Daoy (cell line): ENCODE measurements around the gene USP50. TPM values are rescaled to one million over a fixed set of nuclear protein-coding genes. Genes with fewer than 3 reads are reported as not detected.
"Not testable (repeated sequence)": the region's sequence is repeated elsewhere in the genome, so short reads cannot be mapped to it uniquely, and the experiment has no call there.

Source experiments
- DNase-seq: peaks from one replicate; pipeline ENCODE4 v3.0.0-alpha.2; 2015; ENCODE audit warnings: low read depth
- total RNA-seq: library from RNA; depleted of rRNA; stranded (reverse); fragments of >200 nt; shearing (Covaris generic); gene quantifications from 2 replicates; pipeline ENCODE4 v1.2.3, GENCODE V29; 2014; rRNA removed

USP50 gene
- total RNA-seq, 1 experiment from 2014 or later, result not detected

DNA sequence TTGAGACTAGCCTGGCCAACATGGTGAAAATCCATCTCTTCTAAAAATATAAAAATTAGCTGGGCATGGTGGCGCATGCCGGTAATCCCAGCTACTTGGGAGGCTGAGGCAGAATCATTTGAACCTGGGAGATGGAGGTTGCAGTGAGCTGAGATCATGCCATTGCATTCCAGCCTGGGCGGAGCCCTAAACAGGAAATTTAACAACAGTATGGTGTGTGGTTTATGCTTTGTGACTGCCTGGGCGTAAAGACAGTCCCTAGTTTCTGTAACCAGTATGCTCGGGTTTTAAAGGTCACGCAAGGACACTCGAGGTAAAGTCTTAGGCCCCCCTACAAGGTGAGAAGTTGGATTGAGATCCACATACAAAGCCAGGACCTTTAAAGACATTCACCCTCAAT, 43.3 kb downstream of the USP50 start:
- no peak for DNase-seq

DNA sequence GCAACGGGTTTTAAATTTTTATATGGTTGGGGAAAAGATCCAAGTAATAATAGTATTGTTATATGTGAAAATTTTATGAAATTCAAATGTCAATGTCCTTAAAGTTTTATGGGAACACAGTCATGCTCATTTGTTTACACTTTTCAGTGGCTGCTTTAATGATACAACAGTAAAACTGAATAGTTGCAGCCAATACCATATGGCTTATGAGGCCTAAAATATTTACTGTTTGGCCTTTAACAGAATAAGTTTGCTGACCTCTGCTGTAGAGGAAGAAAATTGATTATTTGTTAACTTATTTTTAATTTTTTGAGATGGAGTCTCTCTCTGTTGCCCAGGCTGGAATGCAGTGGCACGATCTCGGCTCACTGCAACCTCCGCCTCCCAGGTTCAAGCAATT, 44.7 kb downstream of the USP50 start:
- no peak for DNase-seq

DNA sequence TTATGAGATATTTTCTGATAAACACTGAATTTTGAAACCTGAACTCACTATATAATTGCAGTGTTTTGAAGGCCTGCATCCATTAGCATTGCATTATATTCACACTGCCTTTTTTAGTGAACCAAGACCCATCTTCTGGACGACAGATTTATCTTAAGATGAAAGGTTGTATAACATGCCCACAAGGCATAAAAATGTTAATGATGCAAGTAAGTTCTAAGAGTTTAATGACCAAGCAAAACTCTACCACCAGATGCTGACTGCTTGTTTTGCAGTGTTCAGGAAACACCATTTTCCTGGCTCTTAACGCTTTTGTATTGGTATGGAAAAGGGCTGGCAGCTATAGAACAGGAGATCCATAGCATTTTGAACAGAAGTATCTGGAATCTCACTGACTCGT, 46.1 kb downstream of the USP50 start:
- DNase-seq, result no peak

DNA sequence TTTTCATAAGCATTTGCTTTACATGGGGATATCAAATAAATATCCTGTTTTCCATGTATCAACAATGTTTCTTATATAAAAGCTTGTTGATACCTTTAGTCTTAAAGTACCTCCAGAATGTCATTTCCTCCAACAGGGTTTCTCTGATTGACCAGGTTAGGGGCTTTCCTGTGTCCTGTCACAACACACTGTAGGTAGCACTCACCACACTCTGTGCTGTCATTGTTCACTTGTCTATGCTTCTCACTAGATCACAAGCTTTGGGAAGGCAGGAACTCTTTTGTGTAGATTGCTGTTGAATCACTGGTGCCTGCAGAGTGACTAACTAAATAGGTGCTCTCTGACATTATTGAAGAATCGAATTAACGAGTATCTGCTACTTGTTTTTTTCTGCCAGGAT, 49.8 kb downstream of the USP50 start:
- no peak for DNase-seq

DNA sequence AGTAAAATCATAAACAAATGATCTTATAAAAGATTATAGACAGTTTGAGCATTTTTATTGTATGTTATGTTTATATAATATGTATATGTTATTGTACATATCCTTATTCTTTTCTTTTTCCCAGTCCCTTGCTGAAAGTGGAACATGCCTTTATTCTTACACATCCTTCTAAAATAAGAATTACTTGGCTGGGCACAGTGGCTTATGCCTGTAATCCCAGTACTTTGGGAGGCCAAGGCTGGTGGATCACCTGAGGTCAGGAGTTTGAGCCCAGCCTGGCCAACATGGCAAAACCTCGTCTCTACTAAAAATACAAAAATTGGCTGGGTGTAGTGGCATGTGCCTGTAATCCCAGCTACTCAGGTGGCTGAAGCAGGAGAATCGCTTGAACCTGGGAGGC, 51.9 kb downstream of the USP50 start:
- not testable (repeated sequence) for DNase-seq

DNA sequence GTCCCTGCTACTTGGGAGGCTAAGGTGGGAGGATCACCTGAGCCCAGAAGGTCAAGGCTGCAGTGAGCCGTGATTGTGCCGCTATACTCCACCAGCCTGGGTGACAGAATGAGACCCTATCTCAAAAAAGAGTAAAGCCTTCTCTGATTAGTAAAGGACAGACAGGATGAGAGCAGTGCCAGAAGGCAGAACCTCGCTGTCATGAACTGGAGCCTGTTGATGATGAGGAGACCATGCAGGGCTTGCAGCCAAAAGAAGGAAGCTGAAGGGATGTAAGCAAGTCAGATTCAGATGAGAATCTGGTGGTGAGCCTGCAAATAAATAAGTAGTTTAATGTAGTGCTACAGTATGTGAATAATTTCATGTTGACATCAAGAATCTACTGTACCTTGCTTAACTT, 52.8 kb downstream of the USP50 start:
- DNase-seq, result no peak

DNA sequence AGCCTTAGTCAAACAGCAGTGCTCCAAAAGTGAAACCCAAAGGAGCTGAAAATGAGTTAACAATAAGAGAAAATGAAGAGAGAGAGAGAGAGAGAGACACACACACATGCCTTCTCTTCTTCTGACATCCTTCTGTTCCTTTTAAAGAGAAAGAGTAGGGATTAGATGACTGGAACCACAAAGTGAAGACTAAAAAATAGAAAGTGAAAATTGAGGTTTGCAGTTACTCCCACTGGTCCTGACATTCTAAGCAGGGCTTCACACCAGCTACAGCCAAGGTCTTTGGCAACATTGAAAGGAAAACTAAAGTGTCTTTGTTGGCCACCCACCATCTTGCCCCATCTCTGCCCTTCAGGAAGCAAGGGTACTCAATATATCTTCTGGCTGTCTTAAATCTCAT, 59.2 kb downstream of the USP50 start:
- DNase-seq, result no peak

DNA sequence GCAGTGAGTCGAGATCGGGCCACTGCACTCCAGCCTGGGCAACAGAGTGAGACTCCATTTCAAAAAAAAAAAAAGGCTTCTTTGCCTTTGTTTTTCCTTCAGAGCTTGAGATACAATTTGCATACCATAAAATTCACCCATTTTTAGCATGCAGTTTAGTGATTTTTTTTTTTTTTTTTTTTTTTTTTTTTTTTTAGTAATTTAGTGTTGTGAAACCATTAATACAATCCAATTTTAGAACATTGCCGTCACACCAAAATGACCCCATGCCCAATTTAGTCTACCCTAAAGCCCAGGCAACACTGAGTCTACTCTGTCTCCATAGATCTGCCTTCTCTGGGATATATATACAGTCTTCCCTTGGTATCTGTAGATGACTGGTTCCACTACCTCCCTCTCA, 61.1 kb downstream of the USP50 start:
- DNase-seq, result no peak

DNA sequence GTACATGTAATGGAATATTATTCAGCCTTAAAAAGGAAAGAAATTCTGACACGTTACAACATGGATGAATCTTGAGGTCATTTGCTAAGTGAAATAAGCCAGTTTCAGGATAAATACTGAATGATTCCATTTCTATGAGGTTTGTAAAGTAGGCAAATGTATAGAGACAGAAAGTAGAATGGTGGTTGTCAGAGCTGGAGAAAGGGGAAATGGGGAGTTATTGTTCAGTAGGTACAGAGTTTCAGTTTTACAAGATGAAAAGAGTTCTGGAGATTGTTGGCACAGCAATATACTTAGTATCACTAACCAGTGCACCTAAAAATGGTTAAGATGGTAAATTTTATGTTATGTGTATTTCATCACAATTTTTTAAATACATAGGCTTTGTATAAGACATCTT, 61.7 kb downstream of the USP50 start:
- DNase-seq, result no peak

DNA sequence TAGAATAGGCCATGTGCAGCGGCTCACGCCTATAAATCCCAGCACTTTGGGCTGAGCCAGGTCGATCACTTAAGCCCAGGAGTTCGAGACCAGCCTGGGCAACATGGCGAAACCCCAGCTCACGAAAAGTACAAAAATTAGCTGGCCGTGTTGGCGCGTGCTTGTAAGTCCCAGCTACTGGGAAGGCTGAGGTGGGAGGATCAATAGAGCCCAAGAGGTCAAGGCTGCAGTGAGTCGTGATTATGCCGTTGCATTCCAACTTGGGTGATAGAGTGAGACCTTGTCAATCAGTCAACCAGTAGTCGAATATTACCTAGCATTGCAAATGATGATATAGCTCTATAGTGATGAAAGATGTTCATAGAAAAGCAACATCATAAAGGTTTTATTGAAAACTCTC, 70.3 kb downstream of the USP50 start:
- no peak for DNase-seq

DNA sequence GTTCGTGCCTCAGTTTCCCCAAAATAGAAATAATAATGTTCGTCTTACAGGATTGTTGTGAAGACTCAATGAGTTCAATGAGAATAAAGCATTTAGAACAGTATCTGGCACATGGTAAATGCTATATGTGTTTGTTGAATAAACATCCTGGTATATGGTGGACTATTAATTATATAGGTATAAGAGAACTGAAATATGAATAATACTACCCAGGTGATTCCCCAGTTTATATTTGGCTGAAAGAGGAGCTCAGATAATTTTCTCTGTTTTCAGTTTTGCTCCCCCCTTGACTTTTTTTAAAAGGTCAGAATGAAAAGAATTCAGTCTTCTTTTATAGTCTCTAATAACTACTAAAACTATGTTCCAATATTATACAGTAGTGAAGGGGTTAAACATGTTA, 75.4 kb downstream of the USP50 start:
- no peak for DNase-seq

DNA sequence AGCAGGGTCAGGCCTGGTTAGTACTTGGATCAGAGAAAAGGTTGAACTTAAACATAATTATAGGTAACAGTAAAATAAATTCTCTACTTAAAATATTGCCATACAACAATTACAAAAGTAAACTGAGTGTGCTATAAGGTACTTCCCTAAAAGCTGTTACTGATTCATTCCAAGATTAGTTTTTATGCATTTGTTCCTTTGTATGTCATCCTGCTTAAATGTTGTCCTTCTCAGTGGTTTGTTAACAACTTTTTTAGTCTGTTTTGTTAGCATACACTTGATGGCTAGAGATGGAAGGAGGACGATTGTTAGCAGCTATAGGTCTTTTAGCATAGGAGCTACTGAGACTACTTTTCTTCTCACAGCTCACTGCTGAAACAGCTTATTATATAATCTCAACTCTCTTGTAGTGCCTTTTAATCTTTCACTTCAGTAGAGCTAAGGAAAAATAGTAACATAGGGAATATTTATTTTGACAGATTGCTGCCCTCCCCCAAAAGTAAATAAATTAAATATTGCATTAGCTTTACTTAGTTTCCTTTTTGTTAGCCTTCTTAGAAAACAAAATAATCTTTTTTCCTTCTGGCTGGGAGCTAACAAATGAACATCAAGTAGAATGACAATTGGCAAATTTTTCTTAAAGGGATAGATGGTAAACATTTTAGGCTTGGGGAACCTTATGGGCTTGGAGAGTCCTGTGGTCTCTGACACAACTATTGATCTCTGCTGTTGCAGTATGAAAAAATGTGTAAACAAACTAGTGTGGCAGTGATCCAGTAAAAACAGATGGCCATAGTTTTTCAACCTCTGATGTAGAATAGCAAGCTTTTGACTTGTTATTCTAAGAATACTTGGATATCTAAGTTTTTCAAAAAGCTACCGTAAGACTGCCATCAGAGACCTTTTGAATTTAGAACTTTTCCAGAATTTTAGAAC, 82.8 kb downstream of the USP50 start:
- DNase-seq, result no peak

DNA sequence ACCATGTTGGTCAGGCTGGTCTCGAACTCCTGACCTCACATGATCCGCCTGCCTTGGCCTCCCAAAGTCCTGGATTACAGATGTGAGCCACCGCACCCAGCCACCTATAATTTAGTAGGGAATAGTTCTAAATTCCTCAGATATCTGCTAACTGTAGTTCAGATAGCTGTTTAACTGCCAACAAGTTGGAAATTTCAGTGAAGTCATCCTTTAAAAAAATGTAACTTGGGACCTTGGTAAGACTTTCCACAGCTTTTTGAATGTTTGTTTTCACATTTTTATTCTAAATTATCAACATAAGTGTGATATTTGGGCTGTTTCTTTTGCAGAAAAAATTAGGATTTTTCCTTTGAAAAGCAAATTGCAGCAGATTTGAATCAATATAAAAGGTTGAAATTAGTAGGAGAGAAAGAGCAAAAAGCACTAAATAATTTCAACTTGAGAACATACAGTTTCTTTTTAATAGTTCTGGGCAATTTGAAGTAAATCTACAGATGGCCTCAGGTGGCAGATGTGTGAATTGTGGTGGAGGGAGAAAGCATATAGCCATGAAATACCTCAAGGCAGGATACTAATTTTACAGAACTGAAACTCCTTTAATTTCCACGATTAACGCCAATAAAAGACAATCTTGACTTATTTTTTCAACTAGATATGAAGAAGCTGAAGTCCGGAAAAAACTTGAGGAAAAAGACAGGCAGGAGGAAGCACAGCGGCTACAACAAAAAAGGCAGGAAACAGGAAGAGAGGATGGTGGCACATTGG, 87.9 kb downstream of the USP50 start:
- no peak for DNase-seq

DNA sequence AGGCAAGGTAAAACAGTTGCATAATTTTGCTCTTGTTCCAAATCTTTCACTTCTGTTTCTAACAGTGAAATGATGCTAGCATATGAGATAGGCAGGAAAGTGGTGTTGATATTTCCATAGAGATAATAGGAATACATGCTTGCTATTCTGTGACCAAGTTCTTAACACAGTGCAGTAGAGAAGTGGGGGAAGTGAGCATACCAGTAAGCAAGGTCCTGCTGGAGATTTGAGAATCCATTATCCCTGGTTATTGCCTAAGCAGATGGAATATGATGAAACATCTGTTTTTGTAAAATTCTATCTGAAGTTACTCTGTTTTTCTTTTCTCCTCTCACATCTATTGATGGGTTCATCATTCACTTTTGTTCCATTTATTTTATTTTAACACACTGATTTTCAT, 93.5 kb downstream of the USP50 start:
- DNase-seq, result no peak

Other genes starting within 250 kb of the USP50 start
- gene GABPB1, start 191.5 kb downstream of the USP50 start, total RNA-seq, result 75.3 and 91.7 TPM in 2 replicates
- gene USP8, start 122.3 kb downstream of the USP50 start, total RNA-seq, result 93.2 and 112 TPM in 2 replicates
- 35.4 and 43.9 TPM in 2 replicates for gene TRPM7, start 140.1 kb upstream of the USP50 start, total RNA-seq
- gene SPPL2A, start 219.0 kb upstream of the USP50 start, total RNA-seq, result 171 and 184 TPM in 2 replicates